Aortic smooth muscle cell (primary cell): Measurements from ENCODE around the gene PYY. TPM values are rescaled to one million over a fixed set of nuclear protein-coding genes. Genes with fewer than 3 reads are reported as not detected.

Source experiments
- total RNA-seq: library from RNA; depleted of rRNA; stranded (reverse); fragments of >200 nt; gene quantifications from 2 replicates; pipeline ENCODE4 v1.2.3, GENCODE V29; 2014

Gene PYY
- total RNA-seq, result not detected in 2 replicates

GRCh38 chr17:43953746-43954145 lies at the start of gene PYY:
TSS of gene PYY (minus strand) at chr17:43953940. CDS start at chr17:43953483, 457 bp downstream.

GRCh38 chr17:43942051-43942685 lies 11.6 kb downstream of the PYY start, which contains the start of gene PPY:
TSS of gene PPY (minus strand) at chr17:43942476. CDS start at chr17:43941654, 822 bp downstream.

GRCh38 chr17:43907425-43907981 lies 46.2 kb downstream of the PYY start, which contains the start of gene MPP2:
TSS of gene MPP2 (minus strand) at chr17:43907536. CDS start at chr17:43904460, 3,076 bp downstream.

Other genes starting within 250 kb of the PYY start
- 0.13 and 3.4 TPM in 2 replicates for gene SOST, start 195.1 kb downstream of the PYY start, total RNA-seq
- 49.3 and 51.0 TPM in 2 replicates for gene DUSP3, start 175.0 kb downstream of the PYY start, total RNA-seq
- gene CFAP97D1, start 173.5 kb downstream of the PYY start, total RNA-seq, result under 0.01 TPM in 2 replicates
- gene MPP3, start 120.8 kb downstream of the PYY start, total RNA-seq, result 6.7 and 6.8 TPM in 2 replicates
- not detected in 2 replicates for gene CD300LG, start 106.8 kb downstream of the PYY start, total RNA-seq
- 2.0 and 2.3 TPM in 2 replicates for gene MPP2, start 46.4 kb downstream of the PYY start, total RNA-seq
- gene PPY, start 11.5 kb downstream of the PYY start, total RNA-seq, result not detected in 2 replicates
- gene NAGS, start 50.7 kb upstream of the PYY start, total RNA-seq, result 0.93 and 1.3 TPM in 2 replicates
- gene TMEM101, start 61.0 kb upstream of the PYY start, total RNA-seq, result 63.7 and 71.7 TPM in 2 replicates
- gene LSM12, start 112.7 kb upstream of the PYY start, total RNA-seq, result 22.7 and 25.5 TPM in 2 replicates
- 18.0 and 24.6 TPM in 2 replicates for gene G6PC3, start 116.8 kb upstream of the PYY start, total RNA-seq
- gene HDAC5, start 169.7 kb upstream of the PYY start, total RNA-seq, result 51.0 and 88.3 TPM in 2 replicates
- 1.1 and 2.2 TPM in 2 replicates for gene HROB, start 188.0 kb upstream of the PYY start, total RNA-seq
- gene ASB16, start 216.8 kb upstream of the PYY start, total RNA-seq, result 0.13 and 0.44 TPM in 2 replicates
- 23.5 and 25.2 TPM in 2 replicates for gene TMUB2, start 233.0 kb upstream of the PYY start, total RNA-seq
- gene ATXN7L3, start 245.9 kb upstream of the PYY start, total RNA-seq, result 31.8 and 32.4 TPM in 2 replicates